ENCODE results near the gene PTPRD. TPM values are rescaled to one million over a fixed set of nuclear protein-coding genes. Genes with fewer than 3 reads are reported as not detected.

Gene PTPRD
- total RNA-seq, 3 donors from 2014 or later (not counting 1 experiment from before 2014, with no cell fraction given): 0.05 to 0.68 TPM; not detected in 1

- no peak overlapping the region for H3K4me3 Mint-ChIP-seq
- intact Hi-C loops (cut with micrococcal nuclease): no loop called here
- Histone ChIP-seq H3K27ac (ENCODE audit: low read length) (no peak overlapping the region), H3K27me3 (ENCODE audit: control insufficient read depth, insufficient read depth, low read length) (no peaks in the 10 kb centered on the region), H3K36me3 (ENCODE audit: control insufficient read depth, insufficient read depth, low read length) (no peaks in the 10 kb centered on the region), H3K4me3 (ENCODE audit: low read length) (no peak overlapping the region), H3K4me1 (ENCODE audit: control insufficient read depth, insufficient read depth, low read length) (no peaks in the 10 kb centered on the region), H3K9me3 (ENCODE audit: control insufficient read depth, insufficient read depth, low read length) (no peaks in the 10 kb centered on the region)
- no peak overlapping the region for H3K27ac Mint-ChIP-seq
- TF ChIP-seq CTCF (IDR thresholded peaks at IDR 0.05): no peak
- H3K27me3 Mint-ChIP-seq (ENCODE audit: low read depth in 2 of 2): no peaks in the 10 kb centered on the region
- ATAC-seq (no peak), DNase-seq (no peak)
- H3K36me3 Mint-ChIP-seq: no peaks in the 10 kb centered on the region
- 100% methylated on average over 1 of the region's 1 CpG for WGBS (ENCODE audit: insufficient coverage)
- H3K9me3 Mint-ChIP-seq: peaks cover 0 to 2% of the 10 kb centered on the region in 2 donors
- no peaks in the 10 kb centered on the region for H3K4me1 Mint-ChIP-seq
Measured at GRCh38 chr9:8772302-8772701, 1840.5 kb downstream of the PTPRD start.

- no peaks in the 10 kb centered on the region for H3K4me1 Mint-ChIP-seq
- H3K36me3 Mint-ChIP-seq: no peaks in the 10 kb centered on the region
- no peak for TF ChIP-seq CTCF (IDR thresholded peaks at IDR 0.05)
- no peak for ATAC-seq
- Histone ChIP-seq H3K36me3 (ENCODE audit: control insufficient read depth, insufficient read depth, low read length) (no peaks in the 10 kb centered on the region), H3K4me3 (ENCODE audit: low read length) (no peak overlapping the region), H3K9me3 (ENCODE audit: control insufficient read depth, insufficient read depth, low read length) (no peaks in the 10 kb centered on the region), H3K27ac (ENCODE audit: low read length) (no peak overlapping the region), H3K27me3 (ENCODE audit: control insufficient read depth, insufficient read depth, low read length) (no peaks in the 10 kb centered on the region), H3K4me1 (ENCODE audit: control insufficient read depth, insufficient read depth, low read length) (no peaks in the 10 kb centered on the region)
- H3K9me3 Mint-ChIP-seq: peaks cover 0 to under 1% of the 10 kb centered on the region in 2 donors
- no peaks in the 10 kb centered on the region for H3K27me3 Mint-ChIP-seq (ENCODE audit: low read depth in 2 of 2)
- intact Hi-C loops (cut with micrococcal nuclease): no loop called here
- DNase-seq: no peak
- no peak overlapping the region for H3K4me3 Mint-ChIP-seq
- 83% methylated on average over 2 of the region's 4 CpGs for WGBS (ENCODE audit: insufficient coverage)
- H3K27ac Mint-ChIP-seq: no peak overlapping the region
Measured at GRCh38 chr9:8769153-8769552, 1843.6 kb downstream of the PTPRD start.

- Histone ChIP-seq H3K4me3 (ENCODE audit: low read length) (no peak overlapping the region), H3K9me3 (ENCODE audit: control insufficient read depth, insufficient read depth, low read length) (no peaks in the 10 kb centered on the region), H3K27me3 (ENCODE audit: control insufficient read depth, insufficient read depth, low read length) (no peaks in the 10 kb centered on the region), H3K4me1 (ENCODE audit: control insufficient read depth, insufficient read depth, low read length) (no peaks in the 10 kb centered on the region), H3K27ac (ENCODE audit: low read length) (no peak overlapping the region), H3K36me3 (ENCODE audit: control insufficient read depth, insufficient read depth, low read length) (no peaks in the 10 kb centered on the region)
- no peak overlapping the region for H3K27ac Mint-ChIP-seq
- WGBS (ENCODE audit: insufficient coverage): 57% methylated on average over 2 of the region's 3 CpGs
- no peak for DNase-seq
- H3K4me3 Mint-ChIP-seq: no peak overlapping the region
- H3K9me3 Mint-ChIP-seq: no peaks in the 10 kb centered on the region
- TF ChIP-seq CTCF (IDR thresholded peaks at IDR 0.05): no peak
- intact Hi-C loops (cut with micrococcal nuclease): no loop called here
- H3K4me1 Mint-ChIP-seq: no peaks in the 10 kb centered on the region
- no peaks in the 10 kb centered on the region for H3K36me3 Mint-ChIP-seq
- ATAC-seq: no peak
- H3K27me3 Mint-ChIP-seq (ENCODE audit: low read depth in 2 of 2): no peaks in the 10 kb centered on the region
Measured at GRCh38 chr9:8766096-8766495, 1846.7 kb downstream of the PTPRD start.

GRCh38 chr9:8764051-8764450 is 1848.8 kb downstream of the PTPRD start:
- intact Hi-C loops (cut with micrococcal nuclease): no loop called here
- DNase-seq (no peak), ATAC-seq (no peak)
- Histone ChIP-seq H3K27me3 (ENCODE audit: control insufficient read depth, insufficient read depth, low read length) (no peaks in the 10 kb centered on the region), H3K4me3 (ENCODE audit: low read length) (no peak overlapping the region), H3K9me3 (ENCODE audit: control insufficient read depth, insufficient read depth, low read length) (no peaks in the 10 kb centered on the region), H3K4me1 (ENCODE audit: control insufficient read depth, insufficient read depth, low read length) (no peaks in the 10 kb centered on the region), H3K36me3 (ENCODE audit: control insufficient read depth, insufficient read depth, low read length) (no peaks in the 10 kb centered on the region), H3K27ac (ENCODE audit: low read length) (no peak overlapping the region)
- no peaks in the 10 kb centered on the region for H3K4me1 Mint-ChIP-seq
- no CpG with 5 or more reads among the region's 1 CpG for WGBS (ENCODE audit: insufficient coverage)
- no peak overlapping the region for H3K27ac Mint-ChIP-seq
- no peaks in the 10 kb centered on the region for H3K27me3 Mint-ChIP-seq (ENCODE audit: low read depth in 2 of 2)
- H3K4me3 Mint-ChIP-seq: no peak overlapping the region
- peaks cover 0 to 4% of the 10 kb centered on the region in 2 donors for H3K9me3 Mint-ChIP-seq
- no peak for TF ChIP-seq CTCF (IDR thresholded peaks at IDR 0.05)
- no peaks in the 10 kb centered on the region for H3K36me3 Mint-ChIP-seq
